GM18907 (cell line): Measurements from ENCODE around the gene PIK3R1.

ENCODE experiments used
- ATAC-seq: cut with Tn5 transposase; IDR thresholded peaks from one replicate; pipeline ENCODE4 v1.9.1; 2021; ENCODE audit warnings: mild to moderate bottlenecking, moderate library complexity; ENCODE audit not compliant: unreplicated experiment

The PIK3R1 gene

GRCh38 chr5:68345171-68345570 is 129.6 kb downstream of the PIK3R1 start:
- ATAC-seq = no peak

GRCh38 chr5:68345582-68345981 is 130.0 kb downstream of the PIK3R1 start:
- no peak for ATAC-seq

GRCh38 chr5:68347536-68347935 is 132.0 kb downstream of the PIK3R1 start:
- no peak for ATAC-seq

- ATAC-seq = no peak
Observed at GRCh38 chr5:68348447-68349222, 133.1 kb downstream of the PIK3R1 start.

- no peak for ATAC-seq
Observed at GRCh38 chr5:68350176-68350575, 134.6 kb downstream of the PIK3R1 start.
